Osteocyte (in vitro differentiated cells): ENCODE results near the gene CDSN. TPM values are rescaled to one million over a fixed set of nuclear protein-coding genes. Genes with fewer than 3 reads are reported as not detected.

Source experiments
- DNase-seq: peaks from one replicate; pipeline ENCODE4 v3.0.0; 2021; ENCODE audit warnings: mixed read lengths; ENCODE audit not compliant: unreplicated experiment; ENCODE audit errors: extremely low spot score
- H3K27ac Mint-ChIP-seq: one replicate; pipeline ENCODE4 v1.8.0; 2021; ENCODE audit warnings: mild to moderate bottlenecking, mixed read lengths; ENCODE audit not compliant: unreplicated experiment
- H3K27me3 Mint-ChIP-seq: one replicate; pipeline ENCODE4 v1.8.0; 2021; ENCODE audit warnings: mixed read lengths; ENCODE audit not compliant: unreplicated experiment
- H3K36me3 Mint-ChIP-seq: one replicate; pipeline ENCODE4 v1.8.0; 2021; ENCODE audit warnings: mixed read lengths; ENCODE audit not compliant: unreplicated experiment
- H3K4me1 Mint-ChIP-seq: one replicate; pipeline ENCODE4 v1.8.0; 2021; ENCODE audit warnings: mixed read lengths; ENCODE audit not compliant: unreplicated experiment
- H3K4me3 Mint-ChIP-seq: one replicate; pipeline ENCODE4 v1.8.0; 2021; ENCODE audit warnings: mild to moderate bottlenecking, moderate library complexity, mixed read lengths; ENCODE audit not compliant: unreplicated experiment
- H3K9me3 Mint-ChIP-seq: one replicate; pipeline ENCODE4 v1.8.0; 2021; ENCODE audit warnings: mixed read lengths; ENCODE audit not compliant: unreplicated experiment
- CTCF ChIP-seq: fragments of 200-600 bp; sonication (generic); IDR thresholded peaks from 2 replicates; pipeline ENCODE4 v1.5.0; 2021; ENCODE audit warnings: antibody characterized with exemption, mild to moderate bottlenecking, moderate library complexity
- total RNA-seq: library from RNA; stranded (reverse); gene quantifications from 2 replicates; pipeline ENCODE4 v1.2.1, GENCODE V29; 2021

CDSN gene
- total RNA-seq, 1 donor from 2014 or later, result not detected

- Mint-ChIP-seq H3K4me3 (no peak within 1 kb of the TSS), H3K27me3 (peaks cover 21% of the 10 kb centered on the region), H3K36me3 (no peaks in the 10 kb centered on the region), H3K27ac (no peak within 1 kb of the TSS), H3K9me3 (no peaks in the 10 kb centered on the region), H3K4me1 (peaks cover 34% of the 10 kb centered on the region)
- no peak for DNase-seq
- no peak for TF ChIP-seq CTCF
Measured at GRCh38 chr6:31112478-31112877, 7.8 kb downstream of the CDSN start, which contains the start of gene C6orf15. TSS of gene C6orf15 (minus strand) at chr6:31112575. CDS start at chr6:31112555, 20 bp downstream.

GRCh38 chr6:31111712-31112111 is 8.5 kb downstream of the CDSN start:
- Mint-ChIP-seq H3K4me1 (peaks cover 34% of the 10 kb centered on the region), H3K27me3 (peaks cover 27% of the 10 kb centered on the region), H3K9me3 (no peaks in the 10 kb centered on the region), H3K36me3 (no peaks in the 10 kb centered on the region), H3K4me3 (no peak overlapping the region), H3K27ac (no peak overlapping the region)
- no peak for TF ChIP-seq CTCF
- no peak for DNase-seq

GRCh38 chr6:31110825-31111582 is 9.2 kb downstream of the CDSN start:
- no peaks in the 10 kb centered on the region for H3K36me3 Mint-ChIP-seq
- H3K9me3 Mint-ChIP-seq, result no peaks in the 10 kb centered on the region
- no peak for TF ChIP-seq CTCF
- no peak overlapping the region for H3K4me3 Mint-ChIP-seq
- H3K27ac Mint-ChIP-seq, result no peak overlapping the region
- no peak for DNase-seq
- peaks cover 32% of the 10 kb centered on the region for H3K27me3 Mint-ChIP-seq
- peaks cover 32% of the 10 kb centered on the region for H3K4me1 Mint-ChIP-seq

GRCh38 chr6:31107052-31107451 is 13.2 kb downstream of the CDSN start:
- DNase-seq, result no peak
- no peak for TF ChIP-seq CTCF
- no peak overlapping the region for H3K4me3 Mint-ChIP-seq
- no peaks in the 10 kb centered on the region for H3K9me3 Mint-ChIP-seq
- peaks cover 40% of the 10 kb centered on the region for H3K27me3 Mint-ChIP-seq
- no peaks in the 10 kb centered on the region for H3K4me1 Mint-ChIP-seq
- H3K27ac Mint-ChIP-seq, result no peak overlapping the region
- H3K36me3 Mint-ChIP-seq, result no peaks in the 10 kb centered on the region

- no peak overlapping the region for H3K4me3 Mint-ChIP-seq
- H3K27ac Mint-ChIP-seq, result no peak overlapping the region
- TF ChIP-seq CTCF, result no peak
- H3K27me3 Mint-ChIP-seq, result peaks cover 32% of the 10 kb centered on the region
- no peaks in the 10 kb centered on the region for H3K9me3 Mint-ChIP-seq
- DNase-seq, result no peak
- no peaks in the 10 kb centered on the region for H3K36me3 Mint-ChIP-seq
- no peaks in the 10 kb centered on the region for H3K4me1 Mint-ChIP-seq
Measured at GRCh38 chr6:31103136-31103535, 17.1 kb downstream of the CDSN start.
